Astrocyte of the cerebellum (primary cell): ENCODE results near the gene SLC25A33.

ENCODE experiments used
- DNase-seq: peaks from one replicate; pipeline ENCODE4 v3.0.0-alpha.2; 2011; ENCODE audit warnings: low read depth
- H3K4me3 ChIP-seq: 2 replicates; pipeline ENCODE4 v1.5.1; 2011; ENCODE audit warnings: mild to moderate bottlenecking, low read depth, low read length, moderate library complexity
- in situ Hi-C: cut with HindIII; loops from 2 replicates; pipeline ENCODE4 v1.10.0; 2017; ENCODE audit warnings: low sequenced_read_pairs
- TF ChIP-seq, protein P1 (sequence below): IDR thresholded peaks from 2 replicates; pipeline ENCODE4 v1.5.1; 2012; ENCODE audit warnings: low read length, low read depth, moderate library complexity, mild to moderate bottlenecking; ENCODE audit errors: missing control alignments

SLC25A33 gene

DNA sequence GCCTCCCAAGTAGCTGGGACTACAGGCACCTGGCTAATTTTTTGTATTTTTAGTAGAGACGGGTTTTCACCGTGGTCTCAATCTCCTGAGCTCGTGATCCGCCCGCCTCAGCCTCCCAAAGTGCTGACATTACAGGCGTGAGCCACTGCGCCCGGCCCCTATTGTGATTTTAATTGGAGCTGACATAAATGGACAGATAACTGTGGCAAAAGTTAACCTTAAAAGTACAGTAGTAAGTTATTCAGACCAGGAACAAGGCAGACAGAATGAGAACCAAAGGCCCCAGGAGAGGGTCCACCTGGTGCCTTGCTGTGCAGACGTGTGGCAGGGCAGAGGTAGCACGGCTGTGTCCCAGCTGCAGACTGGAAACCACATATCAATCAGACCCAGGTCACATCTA lies 60.5 kb downstream of the SLC25A33 start:
- TF ChIP-seq, protein P1, sequence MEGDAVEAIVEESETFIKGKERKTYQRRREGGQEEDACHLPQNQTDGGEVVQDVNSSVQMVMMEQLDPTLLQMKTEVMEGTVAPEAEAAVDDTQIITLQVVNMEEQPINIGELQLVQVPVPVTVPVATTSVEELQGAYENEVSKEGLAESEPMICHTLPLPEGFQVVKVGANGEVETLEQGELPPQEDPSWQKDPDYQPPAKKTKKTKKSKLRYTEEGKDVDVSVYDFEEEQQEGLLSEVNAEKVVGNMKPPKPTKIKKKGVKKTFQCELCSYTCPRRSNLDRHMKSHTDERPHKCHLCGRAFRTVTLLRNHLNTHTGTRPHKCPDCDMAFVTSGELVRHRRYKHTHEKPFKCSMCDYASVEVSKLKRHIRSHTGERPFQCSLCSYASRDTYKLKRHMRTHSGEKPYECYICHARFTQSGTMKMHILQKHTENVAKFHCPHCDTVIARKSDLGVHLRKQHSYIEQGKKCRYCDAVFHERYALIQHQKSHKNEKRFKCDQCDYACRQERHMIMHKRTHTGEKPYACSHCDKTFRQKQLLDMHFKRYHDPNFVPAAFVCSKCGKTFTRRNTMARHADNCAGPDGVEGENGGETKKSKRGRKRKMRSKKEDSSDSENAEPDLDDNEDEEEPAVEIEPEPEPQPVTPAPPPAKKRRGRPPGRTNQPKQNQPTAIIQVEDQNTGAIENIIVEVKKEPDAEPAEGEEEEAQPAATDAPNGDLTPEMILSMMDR = no peak
- no peak overlapping the region for H3K4me3 ChIP-seq
- DNase-seq = no peak
- in situ Hi-C loops = no loop called here

DNA sequence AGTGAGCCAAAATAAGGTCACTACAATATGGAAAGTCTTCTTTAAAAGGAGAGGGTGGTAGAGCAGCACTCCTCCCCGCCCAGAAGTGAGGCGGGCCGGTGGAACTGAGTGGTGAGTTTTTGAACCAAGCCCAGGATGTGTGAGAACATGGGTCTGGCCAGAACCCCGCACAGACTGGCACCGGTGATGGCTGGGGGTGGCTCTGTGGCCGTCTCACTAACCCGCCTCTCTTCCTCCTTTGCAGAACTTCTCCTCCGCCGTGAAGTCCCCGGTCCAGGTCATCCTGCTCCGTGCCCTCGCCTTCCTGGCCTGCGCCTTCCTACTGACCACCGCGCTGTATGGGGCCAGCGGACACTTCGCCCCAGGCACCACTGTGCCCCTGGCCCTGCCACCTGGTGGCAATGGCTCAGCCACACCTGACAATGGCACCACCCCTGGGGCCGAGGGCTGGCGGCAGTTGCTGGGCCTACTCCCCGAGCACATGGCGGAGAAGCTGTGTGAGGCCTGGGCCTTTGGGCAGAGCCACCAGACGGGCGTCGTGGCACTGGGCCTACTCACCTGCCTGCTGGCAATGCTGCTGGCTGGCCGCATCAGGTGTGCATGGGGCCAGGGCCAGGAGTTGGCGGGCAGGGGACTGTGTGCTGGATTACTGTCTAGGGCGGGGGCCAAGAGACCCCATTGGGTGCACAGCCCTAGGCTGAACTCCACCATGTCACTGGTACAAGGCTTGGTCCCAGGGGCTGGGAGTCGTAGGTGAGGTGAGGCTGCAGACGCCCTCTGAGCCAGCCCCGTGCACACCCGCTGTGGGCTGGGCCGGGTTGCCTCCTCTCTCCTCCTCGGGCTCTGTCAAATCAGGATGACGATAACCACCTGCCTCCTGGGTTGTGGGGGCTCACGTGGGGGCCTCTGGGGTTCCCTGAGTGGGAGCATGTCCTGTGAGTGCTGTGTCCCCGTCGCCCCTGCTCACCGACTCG lies 61.9 kb downstream of the SLC25A33 start:
- no peak overlapping the region for H3K4me3 ChIP-seq
- no peak for DNase-seq
- in situ Hi-C loops = no loop called here
- TF ChIP-seq, protein P1 = no peak

DNA sequence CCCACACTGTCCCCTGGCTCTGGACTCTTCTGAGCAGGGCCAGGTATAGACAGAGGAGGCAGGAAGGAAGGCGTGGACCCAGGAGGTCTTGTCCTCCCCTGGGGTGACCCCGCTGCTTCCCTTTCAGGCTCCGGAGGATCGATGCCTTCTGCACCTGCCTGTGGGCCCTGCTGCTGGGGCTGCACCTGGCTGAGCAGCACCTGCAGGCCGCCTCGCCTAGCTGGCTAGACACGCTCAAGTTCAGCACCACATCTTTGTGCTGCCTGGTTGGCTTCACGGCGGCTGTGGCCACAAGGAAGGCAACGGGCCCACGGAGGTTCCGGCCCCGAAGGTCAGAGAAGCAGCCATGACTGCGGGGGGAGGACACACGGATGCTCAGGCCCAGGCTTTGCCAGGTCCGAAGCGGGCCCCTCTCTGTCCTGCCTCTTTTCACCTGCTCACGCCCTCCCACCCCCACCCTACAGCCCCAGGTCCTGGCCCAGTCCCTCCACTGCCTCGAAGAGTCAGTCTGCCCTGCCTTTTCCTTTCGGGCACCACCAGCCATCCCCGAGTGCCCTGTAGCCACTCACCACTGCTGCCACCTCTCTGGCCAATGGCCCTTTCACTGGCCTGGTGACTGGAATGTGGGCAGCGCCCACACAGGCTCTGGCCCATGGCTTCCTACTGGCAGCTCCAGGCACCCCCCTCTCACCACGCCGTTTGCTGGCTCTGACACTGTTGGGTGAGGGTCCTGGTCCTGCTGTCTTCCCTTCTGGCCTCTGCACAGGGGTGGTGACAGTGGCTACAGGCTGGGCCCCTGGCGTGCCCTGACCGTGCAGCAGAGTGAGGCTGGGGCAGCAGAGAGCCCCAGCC lies 62.9 kb downstream of the SLC25A33 start:
- TF ChIP-seq, protein P1 = no peak
- DNase-seq = no peak
- in situ Hi-C loops = no loop called here
- H3K4me3 ChIP-seq = no peak overlapping the region

DNA sequence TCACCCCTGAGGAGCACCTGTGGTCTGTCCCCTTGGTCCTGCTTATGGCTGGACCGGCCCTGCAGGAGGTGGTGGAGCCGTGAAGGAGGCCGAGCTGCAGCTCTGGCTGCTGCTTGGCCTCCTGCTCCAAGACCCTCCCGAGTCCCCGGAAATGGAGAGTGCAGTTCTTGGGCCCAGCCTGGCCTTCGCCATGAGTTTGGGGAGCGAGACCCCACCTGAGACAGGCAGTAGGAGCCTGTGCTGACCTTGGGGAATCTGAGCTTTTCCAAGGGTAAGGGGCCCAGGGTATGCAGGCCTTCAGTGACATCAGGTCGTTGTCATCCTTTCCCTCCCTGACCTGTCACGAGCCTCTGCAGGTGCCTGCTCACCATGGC lies 63.5 kb downstream of the SLC25A33 start:
- in situ Hi-C loops = no loop called here
- TF ChIP-seq, protein P1 = no peak
- H3K4me3 ChIP-seq = no peak overlapping the region
- DNase-seq = no peak

DNA sequence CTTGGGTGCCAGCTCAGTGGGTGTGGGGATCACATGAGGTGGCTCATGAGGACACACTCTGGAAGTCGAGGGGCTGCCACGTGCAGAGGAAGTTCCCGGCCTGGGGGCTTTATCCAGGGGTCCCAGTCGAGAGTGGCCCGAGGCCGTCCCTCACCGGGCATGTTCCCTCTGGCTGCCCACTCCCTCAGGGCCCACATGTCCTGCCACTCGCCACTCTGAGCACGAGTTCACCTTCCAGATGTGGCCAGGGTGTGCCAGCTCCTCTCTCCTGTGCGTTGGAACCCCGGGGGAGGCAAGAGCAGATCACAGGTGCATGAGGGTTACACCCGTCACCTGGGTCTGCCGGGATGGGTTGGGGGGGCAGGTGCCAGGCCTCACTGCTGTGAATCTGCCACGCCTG lies 64.0 kb downstream of the SLC25A33 start:
- in situ Hi-C loops = no loop called here
- no peak for DNase-seq
- TF ChIP-seq, protein P1 = no peak
- H3K4me3 ChIP-seq = no peak overlapping the region
